GM23338 (cell line): ENCODE data around the gene TRIM67. TPM values are rescaled to one million over a fixed set of nuclear protein-coding genes. Genes with fewer than 3 reads are reported as not detected.

Experiments
- ATAC-seq: fragments of 200-7000 bp; cut with Tn5 transposase; 3 replicates; pipeline ENCODE4 v1.9.1; 2020
- DNase-seq: peaks from one replicate; pipeline ENCODE4 v3.0.0-alpha.2; 2015; ENCODE audit warnings: low spot score
- H2AFZ ChIP-seq: fragments of 200-600 bp; sonication (generic); 2 replicates; pipeline ENCODE4 v1.8.0; 2016; ENCODE audit warnings: antibody characterized with exemption, mild to moderate bottlenecking, moderate library complexity
- H3F3A ChIP-seq: fragments of 200-600 bp; sonication (generic); replicated peaks from 2 replicates; pipeline ENCODE4 v1.8.0; 2017; ENCODE audit warnings: antibody characterized with exemption, mixed run types, low read depth
- H3K27ac ChIP-seq: fragments of 200-600 bp; sonication (generic); 2 replicates; pipeline ENCODE4 v1.6.1; 2016; ENCODE audit warnings: low read depth
- H3K27me3 ChIP-seq: fragments of 200-600 bp; sonication (generic); 2 replicates; pipeline ENCODE4 v1.8.0; 2016; ENCODE audit warnings: mild to moderate bottlenecking, mixed run types, moderate library complexity; ENCODE audit not compliant: insufficient read depth
- H3K36me3 ChIP-seq: fragments of 200-600 bp; sonication (generic); 2 replicates; pipeline ENCODE4 v1.8.0; 2016; ENCODE audit warnings: mild to moderate bottlenecking; ENCODE audit not compliant: insufficient read depth
- H3K4me1 ChIP-seq: fragments of 200-600 bp; sonication (generic); 2 replicates; pipeline ENCODE4 v1.8.0; 2016; ENCODE audit warnings: mild to moderate bottlenecking, moderate library complexity; ENCODE audit not compliant: insufficient read depth
- H3K4me2 ChIP-seq: fragments of 200-600 bp; sonication (generic); 2 replicates; pipeline ENCODE4 v1.7.1; 2017; ENCODE audit warnings: mixed run types
- H3K4me3 ChIP-seq: fragments of 200-600 bp; sonication (generic); 2 replicates; pipeline ENCODE4 v1.6.1; 2016; ENCODE audit warnings: mixed run types
- H3K79me2 ChIP-seq: fragments of 200-600 bp; sonication (generic); replicated peaks from 2 replicates; pipeline ENCODE4 v1.8.0; 2017; ENCODE audit warnings: mild to moderate bottlenecking; ENCODE audit not compliant: insufficient read depth
- H3K9me2 ChIP-seq: fragments of 200-600 bp; sonication (generic); 2 replicates; pipeline ENCODE4 v1.8.0; 2017; ENCODE audit not compliant: insufficient read depth
- H4K20me1 ChIP-seq: fragments of 200-600 bp; sonication (generic); replicated peaks from 2 replicates; pipeline ENCODE4 v1.8.0; 2017; ENCODE audit warnings: mild to moderate bottlenecking; ENCODE audit not compliant: insufficient read depth
- H3K27ac Mint-ChIP-seq: 2 replicates; pipeline ENCODE4 v1.8.0; 2020; ENCODE audit warnings: inconsistent platforms, mild to moderate bottlenecking, moderate library complexity, mixed read lengths
- H3K27me3 Mint-ChIP-seq: 3 replicates; pipeline ENCODE4 v1.8.0; 2022; ENCODE audit warnings: low read depth, mild to moderate bottlenecking, moderate library complexity, mixed read lengths, inconsistent platforms; ENCODE audit not compliant: insufficient read depth, poor library complexity
- H3K36me3 Mint-ChIP-seq: 3 replicates; pipeline ENCODE4 v1.8.0; 2021; ENCODE audit warnings: low read depth, mild to moderate bottlenecking, inconsistent platforms, moderate library complexity, mixed read lengths
- H3K4me1 Mint-ChIP-seq: 3 replicates; pipeline ENCODE4 v1.8.0; 2020; ENCODE audit warnings: mild to moderate bottlenecking, inconsistent platforms, mixed read lengths
- H3K4me3 Mint-ChIP-seq: 3 replicates; pipeline ENCODE4 v1.8.0; 2021; ENCODE audit warnings: moderate library complexity, mild to moderate bottlenecking, inconsistent platforms, mixed read lengths
- H3K9me3 Mint-ChIP-seq: 3 replicates; pipeline ENCODE4 v1.8.0; 2020; ENCODE audit warnings: moderate library complexity, mild to moderate bottlenecking, inconsistent platforms, mixed read lengths
- CREB1 ChIP-seq: fragments of 250-450 bp; sonication (Bioruptor Pico); IDR thresholded peaks from 2 replicates; pipeline ENCODE4 v1.5.0; 2020; ENCODE audit warnings: low read depth, mild to moderate bottlenecking, moderate library complexity
- EZH2 ChIP-seq: fragments of 200-600 bp; sonication (generic); IDR thresholded peaks from one replicate; pipeline ENCODE4 v1.8.0; 2017; ENCODE audit warnings: antibody characterized with exemption, mild to moderate bottlenecking, low read depth; ENCODE audit not compliant: unreplicated experiment
- NANOG ChIP-seq: IDR thresholded peaks from 2 replicates; pipeline ENCODE4 v1.6.1; 2016; ENCODE audit warnings: antibody characterized with exemption, borderline replicate concordance
- ZNF114 ChIP-seq: fragments of 250-450 bp; sonication (Bioruptor Pico); IDR thresholded peaks from 2 replicates; pipeline ENCODE4 v1.5.0; 2020; ENCODE audit warnings: mild to moderate bottlenecking, moderate library complexity
- polyA plus RNA-seq: library from polyadenylated mRNA; unstranded; fragments of >200 nt; fragmentation: Nextera tagmentation; extraction: Ambion mirVana; gene quantifications from 2 replicates; pipeline ENCODE4 v1.2.1, GENCODE V29; 2016
- total RNA-seq: library from RNA; depleted of rRNA; stranded (reverse); fragments of >200 nt; shearing (Covaris generic); gene quantifications from 2 replicates; pipeline ENCODE4 v1.2.3, GENCODE V29; 2014
- TF ChIP-seq, protein P1 (sequence below): fragments of 250-450 bp; sonication (Bioruptor Pico); IDR thresholded peaks from 2 replicates; pipeline ENCODE4 v1.5.0; 2020; ENCODE audit warnings: mild to moderate bottlenecking, moderate library complexity
- TF ChIP-seq, protein P2 (sequence below), 2 experiments: fragments of 200-600 bp in 1 of 2; sonication (generic) in 1 of 2; conservative IDR thresholded peaks; 2 replicates each; pipeline versions ENCODE4 v1.5.1 to v1.6.1; 2016 to 2017; ENCODE audit warnings: antibody characterized with exemption in 2 of 2, low read depth in 2 of 2, mild to moderate bottlenecking in 2 of 2, moderate library complexity in 1 of 2

The TRIM67 gene
- total and polyA plus RNA-seq, 2 experiments from 2014 or later, result 0.03 TPM; not detected in 1

DNA sequence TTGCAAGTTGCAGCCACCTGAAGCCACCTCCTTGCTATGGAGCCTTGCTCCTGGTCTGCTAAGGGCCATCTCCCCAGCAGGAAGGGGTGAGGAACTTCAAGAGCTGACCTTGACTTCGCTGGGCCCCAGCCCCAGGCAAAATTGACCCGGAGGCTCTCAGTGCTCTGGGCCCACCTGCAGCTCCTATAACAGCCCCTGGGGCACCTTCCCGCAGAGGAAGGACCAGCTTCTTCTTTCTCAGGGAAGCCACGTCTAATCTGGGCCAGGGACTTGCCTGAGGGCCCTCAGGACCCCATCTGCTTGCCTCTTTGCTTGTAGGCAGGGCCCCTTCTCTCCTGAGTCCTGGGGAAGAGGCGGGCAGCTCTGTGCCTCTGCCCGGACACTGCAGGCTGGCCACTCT lies 48.3 kb downstream of the TRIM67 start (continued):
- TF ChIP-seq, protein P1, sequence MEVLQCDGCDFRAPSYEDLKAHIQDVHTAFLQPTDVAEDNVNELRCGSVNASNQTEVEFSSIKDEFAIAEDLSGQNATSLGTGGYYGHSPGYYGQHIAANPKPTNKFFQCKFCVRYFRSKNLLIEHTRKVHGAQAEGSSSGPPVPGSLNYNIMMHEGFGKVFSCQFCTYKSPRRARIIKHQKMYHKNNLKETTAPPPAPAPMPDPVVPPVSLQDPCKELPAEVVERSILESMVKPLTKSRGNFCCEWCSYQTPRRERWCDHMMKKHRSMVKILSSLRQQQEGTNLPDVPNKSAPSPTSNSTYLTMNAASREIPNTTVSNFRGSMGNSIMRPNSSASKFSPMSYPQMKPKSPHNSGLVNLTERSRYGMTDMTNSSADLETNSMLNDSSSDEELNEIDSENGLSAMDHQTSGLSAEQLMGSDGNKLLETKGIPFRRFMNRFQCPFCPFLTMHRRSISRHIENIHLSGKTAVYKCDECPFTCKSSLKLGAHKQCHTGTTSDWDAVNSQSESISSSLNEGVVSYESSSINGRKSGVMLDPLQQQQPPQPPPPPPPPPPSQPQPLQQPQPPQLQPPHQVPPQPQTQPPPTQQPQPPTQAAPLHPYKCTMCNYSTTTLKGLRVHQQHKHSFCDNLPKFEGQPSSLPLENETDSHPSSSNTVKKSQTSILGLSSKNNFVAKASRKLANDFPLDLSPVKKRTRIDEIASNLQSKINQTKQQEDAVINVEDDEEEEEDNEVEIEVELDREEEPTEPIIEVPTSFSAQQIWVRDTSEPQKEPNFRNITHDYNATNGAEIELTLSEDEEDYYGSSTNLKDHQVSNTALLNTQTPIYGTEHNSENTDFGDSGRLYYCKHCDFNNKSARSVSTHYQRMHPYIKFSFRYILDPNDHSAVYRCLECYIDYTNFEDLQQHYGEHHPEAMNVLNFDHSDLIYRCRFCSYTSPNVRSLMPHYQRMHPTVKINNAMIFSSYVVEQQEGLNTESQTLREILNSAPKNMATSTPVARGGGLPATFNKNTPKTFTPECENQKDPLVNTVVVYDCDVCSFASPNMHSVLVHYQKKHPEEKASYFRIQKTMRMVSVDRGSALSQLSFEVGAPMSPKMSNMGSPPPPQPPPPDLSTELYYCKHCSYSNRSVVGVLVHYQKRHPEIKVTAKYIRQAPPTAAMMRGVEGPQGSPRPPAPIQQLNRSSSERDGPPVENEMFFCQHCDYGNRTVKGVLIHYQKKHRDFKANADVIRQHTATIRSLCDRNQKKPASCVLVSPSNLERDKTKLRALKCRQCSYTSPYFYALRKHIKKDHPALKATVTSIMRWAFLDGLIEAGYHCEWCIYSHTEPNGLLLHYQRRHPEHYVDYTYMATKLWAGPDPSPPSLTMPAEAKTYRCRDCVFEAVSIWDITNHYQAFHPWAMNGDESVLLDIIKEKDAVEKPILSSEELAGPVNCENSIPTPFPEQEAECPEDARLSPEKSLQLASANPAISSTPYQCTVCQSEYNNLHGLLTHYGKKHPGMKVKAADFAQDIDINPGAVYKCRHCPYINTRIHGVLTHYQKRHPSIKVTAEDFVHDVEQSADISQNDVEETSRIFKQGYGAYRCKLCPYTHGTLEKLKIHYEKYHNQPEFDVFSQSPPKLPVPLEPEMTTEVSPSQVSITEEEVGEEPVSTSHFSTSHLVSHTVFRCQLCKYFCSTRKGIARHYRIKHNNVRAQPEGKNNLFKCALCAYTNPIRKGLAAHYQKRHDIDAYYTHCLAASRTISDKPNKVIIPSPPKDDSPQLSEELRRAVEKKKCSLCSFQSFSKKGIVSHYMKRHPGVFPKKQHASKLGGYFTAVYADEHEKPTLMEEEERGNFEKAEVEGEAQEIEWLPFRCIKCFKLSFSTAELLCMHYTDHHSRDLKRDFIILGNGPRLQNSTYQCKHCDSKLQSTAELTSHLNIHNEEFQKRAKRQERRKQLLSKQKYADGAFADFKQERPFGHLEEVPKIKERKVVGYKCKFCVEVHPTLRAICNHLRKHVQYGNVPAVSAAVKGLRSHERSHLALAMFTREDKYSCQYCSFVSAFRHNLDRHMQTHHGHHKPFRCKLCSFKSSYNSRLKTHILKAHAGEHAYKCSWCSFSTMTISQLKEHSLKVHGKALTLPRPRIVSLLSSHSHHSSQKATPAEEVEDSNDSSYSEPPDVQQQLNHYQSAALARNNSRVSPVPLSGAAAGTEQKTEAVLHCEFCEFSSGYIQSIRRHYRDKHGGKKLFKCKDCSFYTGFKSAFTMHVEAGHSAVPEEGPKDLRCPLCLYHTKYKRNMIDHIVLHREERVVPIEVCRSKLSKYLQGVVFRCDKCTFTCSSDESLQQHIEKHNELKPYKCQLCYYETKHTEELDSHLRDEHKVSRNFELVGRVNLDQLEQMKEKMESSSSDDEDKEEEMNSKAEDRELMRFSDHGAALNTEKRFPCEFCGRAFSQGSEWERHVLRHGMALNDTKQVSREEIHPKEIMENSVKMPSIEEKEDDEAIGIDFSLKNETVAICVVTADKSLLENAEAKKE, result no peak
- no peak for TF ChIP-seq NANOG
- no peak for TF ChIP-seq CREB1 (CRISPR knock-in tag)
- no peak for TF ChIP-seq ZNF114 (CRISPR knock-in tag)

DNA sequence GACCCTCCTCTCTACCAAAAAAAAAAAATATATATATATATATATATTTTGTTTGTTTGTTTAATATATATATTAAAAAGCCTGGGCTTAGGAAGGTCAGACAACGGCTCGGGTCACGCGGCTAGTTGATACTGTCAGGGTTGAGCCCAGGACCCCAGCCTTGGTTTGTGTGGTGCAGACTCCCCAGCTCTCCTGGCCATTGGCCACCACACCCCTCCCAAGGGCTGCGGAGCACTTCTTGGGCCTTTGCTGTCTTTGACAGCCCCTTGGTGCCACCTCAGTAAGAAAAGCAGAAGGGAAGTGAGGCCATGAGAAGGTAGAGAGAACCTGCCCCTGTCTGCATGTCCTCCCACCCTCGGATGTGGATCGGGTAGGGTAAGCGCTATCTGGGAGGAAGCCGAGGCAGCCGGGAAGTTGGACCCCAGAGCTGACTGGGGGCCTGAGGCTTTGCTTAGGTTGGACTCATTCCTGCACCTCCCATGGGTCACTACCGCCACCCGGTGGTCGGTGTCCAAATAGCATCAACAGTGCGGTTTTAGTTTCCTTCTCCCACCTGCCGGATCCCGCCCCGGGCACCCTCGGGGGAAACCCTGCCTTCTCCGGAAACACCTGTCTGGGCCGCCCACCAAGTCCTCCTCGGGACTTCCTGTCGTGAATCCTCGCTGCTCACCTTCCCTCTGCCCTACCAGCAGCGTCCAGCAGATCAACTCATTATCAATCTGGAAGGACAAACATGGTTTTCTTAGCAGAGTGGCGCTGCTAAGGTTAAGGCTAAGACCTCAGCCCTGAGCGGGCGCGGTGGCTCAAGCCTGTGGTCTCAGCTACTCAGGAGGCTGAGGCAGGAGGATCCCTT lies 49.4 kb downstream of the TRIM67 start:
- TF ChIP-seq, protein P2, sequence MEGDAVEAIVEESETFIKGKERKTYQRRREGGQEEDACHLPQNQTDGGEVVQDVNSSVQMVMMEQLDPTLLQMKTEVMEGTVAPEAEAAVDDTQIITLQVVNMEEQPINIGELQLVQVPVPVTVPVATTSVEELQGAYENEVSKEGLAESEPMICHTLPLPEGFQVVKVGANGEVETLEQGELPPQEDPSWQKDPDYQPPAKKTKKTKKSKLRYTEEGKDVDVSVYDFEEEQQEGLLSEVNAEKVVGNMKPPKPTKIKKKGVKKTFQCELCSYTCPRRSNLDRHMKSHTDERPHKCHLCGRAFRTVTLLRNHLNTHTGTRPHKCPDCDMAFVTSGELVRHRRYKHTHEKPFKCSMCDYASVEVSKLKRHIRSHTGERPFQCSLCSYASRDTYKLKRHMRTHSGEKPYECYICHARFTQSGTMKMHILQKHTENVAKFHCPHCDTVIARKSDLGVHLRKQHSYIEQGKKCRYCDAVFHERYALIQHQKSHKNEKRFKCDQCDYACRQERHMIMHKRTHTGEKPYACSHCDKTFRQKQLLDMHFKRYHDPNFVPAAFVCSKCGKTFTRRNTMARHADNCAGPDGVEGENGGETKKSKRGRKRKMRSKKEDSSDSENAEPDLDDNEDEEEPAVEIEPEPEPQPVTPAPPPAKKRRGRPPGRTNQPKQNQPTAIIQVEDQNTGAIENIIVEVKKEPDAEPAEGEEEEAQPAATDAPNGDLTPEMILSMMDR (conservative IDR thresholded peaks at IDR 0.05; ENCODE audit: low read depth in 2 of 2), result peak; percentile 74 to 96
- TF ChIP-seq EZH2, result no peak
- Histone ChIP-seq H3K9me2 (no peaks in the 10 kb centered on the region), H3F3A (no peaks in the 10 kb centered on the region), H3K4me3 (peak overlapping the region; percentile 38), H3K4me1 (peaks cover 4% of the 10 kb centered on the region; the same call in 1 of the 2 replicates), H3K27ac (no peak overlapping the region), H3K27me3 (peaks cover 55% of the 10 kb centered on the region), H4K20me1 (peaks cover 5% of the 10 kb centered on the region), H3K36me3 (no peaks in the 10 kb centered on the region), H2AFZ (no peak overlapping the region), H3K4me2 (peak overlapping the region; percentile 69), H3K79me2 (no peaks in the 10 kb centered on the region)
- H3K9me3 Mint-ChIP-seq, result no peaks in the 10 kb centered on the region
- DNase-seq (peak; percentile 94), ATAC-seq (peak; percentile 89)
- no peaks in the 10 kb centered on the region for H3K36me3 Mint-ChIP-seq
- H3K27me3 Mint-ChIP-seq, result peaks cover 63% of the 10 kb centered on the region
- peak overlapping the region; percentile 61 for H3K4me3 Mint-ChIP-seq
- peaks cover 12% of the 10 kb centered on the region for H3K4me1 Mint-ChIP-seq
- no peak overlapping the region for H3K27ac Mint-ChIP-seq
